A549 treated with CpdA at 1 μM for 4 hours (cell line): Measurements from ENCODE around the gene XRCC2. TPM values are rescaled to one million over a fixed set of nuclear protein-coding genes. Genes with fewer than 3 reads are reported as not detected.

ENCODE experiments used
- total RNA-seq: library from RNA; stranded (reverse); fragments of 200-300 nt; extraction: Qiagen RNA extraction; gene quantifications from 5 replicates; pipeline ENCODE4 v1.2.3, GENCODE V29; 2022; ENCODE audit warnings: low read depth

XRCC2 gene
- total RNA-seq: 3.9 to 8.3 TPM (median 5.3 TPM) in 5 replicates

DNA sequence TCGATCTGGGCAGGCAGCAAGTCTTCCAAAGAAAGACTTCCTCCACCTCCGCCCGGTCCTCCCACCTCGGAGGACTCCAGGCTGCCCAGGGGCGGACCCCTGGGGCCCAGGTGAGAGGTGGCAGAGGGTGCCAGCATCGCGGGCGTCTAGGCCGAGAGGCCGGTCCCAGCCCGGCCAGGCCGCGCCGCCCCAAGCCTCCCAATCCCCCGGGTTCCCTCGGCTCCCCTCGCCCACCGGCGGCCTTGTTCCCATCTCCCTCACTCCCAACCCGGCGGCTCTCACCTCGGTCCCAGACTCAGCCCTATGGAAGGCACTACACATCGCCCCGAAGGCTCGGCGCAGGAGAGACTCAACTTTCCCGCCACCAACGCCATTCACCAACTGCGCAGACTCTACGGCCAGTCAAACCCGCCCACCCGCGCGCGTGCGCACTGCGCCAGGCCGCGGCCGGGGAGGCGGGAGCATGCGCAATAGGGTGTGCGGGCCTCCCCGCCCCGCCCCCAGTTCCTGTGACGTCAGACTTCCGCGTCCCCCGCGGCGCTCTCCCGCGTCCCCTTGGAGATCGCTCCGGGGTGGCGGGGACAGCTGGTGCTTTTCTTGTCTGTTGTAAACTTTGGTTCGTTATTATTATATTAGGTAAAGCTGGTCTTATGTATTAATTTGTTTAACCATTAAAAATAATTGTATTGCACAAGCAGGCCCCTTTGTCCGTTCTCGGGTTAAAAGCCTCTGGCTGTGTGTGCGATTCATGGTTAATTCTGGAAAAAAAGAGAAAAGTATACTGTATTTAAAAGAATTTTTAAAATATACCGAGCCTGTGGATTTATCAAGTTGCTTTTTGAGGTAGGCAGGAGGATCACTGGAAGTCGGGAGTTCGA lies at the start of gene XRCC2:
Gene XRCC2 (minus strand): TSS at position 383 of the 878 bp plus-strand sequence. CDS start 62 bp downstream, at position 321.

Other genes starting within 250 kb of the XRCC2 start
- gene KMT2C, start 240.1 kb downstream of the XRCC2 start, total RNA-seq: 6.7 to 11.2 TPM (median 8.6 TPM) in 5 replicates
- 11.2 to 16.0 TPM (median 13.9 TPM) in 5 replicates for gene ACTR3B, start 83.6 kb upstream of the XRCC2 start, total RNA-seq